GM19328 (cell line): ENCODE results near the gene APOF.
"Not testable (repeated sequence)": the region's sequence is repeated elsewhere in the genome, so short reads cannot be mapped to it uniquely, and the experiment has no call there.

Experiments used
- ATAC-seq: cut with Tn5 transposase; IDR thresholded peaks from one replicate; pipeline ENCODE4 v1.9.1; 2021; ENCODE audit warnings: mild to moderate bottlenecking, moderate library complexity; ENCODE audit not compliant: unreplicated experiment

APOF gene

DNA sequence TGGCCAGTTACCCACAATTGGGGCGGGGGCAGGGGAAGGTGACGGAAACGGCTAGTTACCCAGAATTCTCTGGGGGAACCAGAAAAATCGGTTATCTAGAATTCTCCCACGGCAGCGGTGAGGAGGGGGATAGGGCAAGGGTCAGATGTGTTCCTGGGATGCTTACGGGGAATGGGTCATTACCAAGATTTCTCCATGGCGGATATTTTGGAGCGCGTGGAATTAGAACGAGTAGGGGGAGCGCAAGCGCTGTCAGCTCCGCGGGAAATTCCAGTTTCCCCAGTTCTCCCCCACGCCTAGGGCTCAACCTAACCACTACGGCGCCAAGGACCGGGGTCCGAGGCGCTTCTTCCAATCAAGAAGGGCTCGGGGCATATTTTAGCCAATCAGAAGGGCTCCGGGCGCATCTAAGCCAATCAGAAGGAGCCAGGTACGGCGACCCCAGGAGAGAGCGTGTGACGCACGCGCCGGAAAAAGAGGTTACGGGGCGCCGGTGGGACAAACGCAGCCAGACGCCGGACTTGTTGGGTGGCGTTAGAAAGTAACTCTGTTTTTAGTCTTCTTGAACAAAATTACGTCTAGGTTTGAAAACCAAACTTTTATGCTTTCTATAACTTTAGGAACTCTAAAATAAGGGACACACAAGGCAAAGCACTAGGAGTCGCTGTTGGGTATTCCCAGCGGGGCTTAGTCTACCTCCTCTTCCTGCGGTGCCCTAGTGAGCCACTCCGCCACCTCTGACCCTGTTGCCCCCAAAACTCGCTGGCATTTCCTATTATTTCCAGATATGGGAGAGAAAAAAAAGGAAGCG, 28.8 kb downstream of the APOF start, which contains the start of gene PAN2:
Gene PAN2 (minus strand): TSS at position 322 of the 811 bp plus-strand sequence. CDS start 906 bp downstream, outside the sequence.
- peak; percentile 93 for ATAC-seq

DNA sequence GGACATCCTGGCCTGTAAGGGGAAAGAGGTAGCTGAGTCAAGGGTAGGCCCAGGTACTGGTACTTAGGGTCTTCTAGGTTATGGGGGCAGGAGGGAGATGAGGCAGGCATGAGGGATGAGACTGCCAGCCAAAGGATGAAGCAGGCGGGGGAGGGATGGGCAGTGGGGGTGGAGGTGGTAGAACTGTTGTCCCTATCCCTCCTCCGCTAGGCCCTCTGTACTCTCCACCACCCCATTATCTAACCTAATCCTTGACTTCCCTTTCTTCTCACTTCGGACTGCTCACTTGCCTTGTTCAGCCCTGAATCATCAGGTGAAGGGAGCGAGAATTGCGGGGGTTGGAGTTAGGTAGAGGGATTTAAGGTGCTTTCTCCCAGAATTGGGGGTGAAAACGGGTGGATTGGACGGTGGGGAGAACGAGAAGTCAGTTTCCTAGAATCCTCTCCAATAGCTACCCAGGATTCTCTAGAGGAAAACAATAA, 29.4 kb downstream of the APOF start:
- ATAC-seq: no peak

DNA sequence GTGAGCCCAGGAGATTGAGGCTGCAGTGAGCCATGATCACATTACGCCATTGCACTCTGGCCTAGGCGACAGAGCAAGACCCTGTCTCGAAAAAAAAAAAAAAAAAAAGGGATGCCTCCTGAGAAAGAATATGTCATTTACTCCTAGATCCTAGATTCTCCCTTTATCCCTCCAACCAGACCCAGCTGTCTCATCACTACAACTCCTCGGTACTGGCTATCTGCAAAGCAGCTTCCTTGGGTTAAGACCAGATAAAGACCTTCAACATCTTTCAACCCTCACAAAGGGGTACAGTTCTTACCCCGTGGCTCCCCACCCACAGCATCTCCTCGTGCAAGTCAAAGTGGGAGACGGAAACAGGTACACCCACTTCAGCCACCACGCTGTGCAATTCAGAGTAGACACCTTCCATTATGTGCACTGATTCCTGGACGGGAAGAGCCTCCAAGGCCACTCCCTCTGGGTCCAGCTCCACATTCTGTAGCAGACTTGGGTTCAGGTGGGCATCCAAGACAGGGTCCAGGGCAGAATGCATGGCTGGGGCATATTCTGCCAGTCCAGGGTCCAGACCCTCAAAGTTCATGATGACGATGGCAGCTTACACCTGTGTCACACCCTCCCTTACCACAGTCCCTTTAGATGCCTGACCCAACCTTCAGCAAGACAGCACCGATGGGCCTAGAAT, 30.0 kb downstream of the APOF start:
- no peak for ATAC-seq

DNA sequence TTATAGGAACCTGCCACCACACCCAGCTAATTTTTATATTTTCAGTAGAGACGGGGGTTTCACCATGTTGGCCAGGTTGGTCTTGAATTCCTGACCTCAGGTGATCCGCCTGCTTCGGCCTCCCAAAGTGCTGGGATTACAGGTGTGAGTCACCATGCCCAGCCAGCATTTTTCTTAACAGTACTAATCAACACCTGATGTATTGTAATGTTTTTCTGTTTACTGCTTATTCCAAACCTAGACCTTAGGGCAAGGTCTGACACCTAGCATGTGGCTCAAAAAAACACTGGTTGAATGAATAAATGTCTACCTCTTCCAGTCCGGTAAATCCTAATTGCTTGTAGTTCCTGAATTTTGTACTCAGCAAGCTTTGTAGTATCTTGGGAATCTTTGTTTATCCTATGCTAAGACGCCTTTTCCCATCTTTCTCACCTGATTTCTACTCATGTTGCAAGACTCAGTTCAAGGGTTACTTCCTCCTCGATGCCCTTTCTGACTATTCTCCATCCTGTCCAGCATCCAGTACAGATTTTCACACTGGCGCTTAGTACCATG, 31.6 kb downstream of the APOF start:
- ATAC-seq: no peak

DNA sequence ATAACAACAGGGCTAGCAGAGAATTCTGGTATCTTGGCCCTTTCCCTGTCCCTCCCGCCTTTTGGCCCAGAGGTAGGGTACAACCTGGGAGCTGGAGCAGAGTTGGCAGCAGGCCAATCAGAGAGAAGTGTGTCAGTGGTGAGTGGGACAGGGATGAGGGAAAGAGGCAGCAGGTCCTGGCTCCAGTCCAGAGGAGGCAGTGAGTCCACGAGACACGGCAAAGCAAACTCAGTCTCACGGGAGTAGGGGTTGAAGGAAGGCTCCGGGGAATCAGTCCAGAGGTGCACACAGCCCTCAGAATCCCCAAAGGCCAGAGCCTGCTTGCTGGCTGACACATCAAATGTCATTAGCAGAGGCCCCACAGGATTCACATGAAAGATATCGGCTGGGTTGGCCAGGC, 36.1 kb downstream of the APOF start:
- no peak for ATAC-seq

DNA sequence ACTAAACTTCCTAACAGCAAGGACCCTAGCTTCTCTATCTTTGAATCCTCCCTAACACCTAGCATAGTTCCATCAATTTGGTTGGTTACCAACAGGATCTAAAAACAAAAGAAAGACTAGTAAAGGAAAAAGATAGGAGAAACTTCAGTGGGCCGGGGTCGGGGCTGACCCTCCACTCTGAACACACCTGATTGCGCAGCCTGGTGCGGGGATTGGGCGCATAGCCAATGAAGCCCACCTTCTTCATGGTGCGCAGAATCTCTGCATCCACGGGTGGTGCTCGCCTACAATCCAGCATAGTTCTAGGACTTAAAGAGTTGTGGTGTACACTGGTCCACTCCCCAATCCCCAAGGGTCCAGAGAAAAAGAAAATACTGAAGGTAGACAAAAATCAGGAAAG, 36.5 kb downstream of the APOF start:
- ATAC-seq: no peak

DNA sequence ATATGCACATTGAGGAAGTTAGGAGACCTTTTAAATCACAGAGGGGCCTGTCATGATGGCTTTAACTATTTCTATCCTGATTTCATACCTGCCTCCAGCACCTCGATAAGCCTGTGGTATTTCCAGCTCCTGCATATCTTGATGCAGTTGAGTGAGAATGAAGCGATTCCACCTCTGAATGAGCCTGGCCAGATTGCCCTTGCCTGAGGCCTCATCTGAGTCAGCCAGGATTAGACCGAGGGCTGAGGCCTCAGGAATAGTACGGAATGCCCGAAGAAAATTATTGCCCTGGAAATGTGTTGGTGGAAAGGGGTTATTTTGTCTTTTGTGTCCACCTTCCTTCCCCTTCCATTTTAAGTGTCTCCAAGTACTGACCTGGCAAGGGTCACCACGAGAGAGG, 38.5 kb downstream of the APOF start:
- no peak for ATAC-seq

DNA sequence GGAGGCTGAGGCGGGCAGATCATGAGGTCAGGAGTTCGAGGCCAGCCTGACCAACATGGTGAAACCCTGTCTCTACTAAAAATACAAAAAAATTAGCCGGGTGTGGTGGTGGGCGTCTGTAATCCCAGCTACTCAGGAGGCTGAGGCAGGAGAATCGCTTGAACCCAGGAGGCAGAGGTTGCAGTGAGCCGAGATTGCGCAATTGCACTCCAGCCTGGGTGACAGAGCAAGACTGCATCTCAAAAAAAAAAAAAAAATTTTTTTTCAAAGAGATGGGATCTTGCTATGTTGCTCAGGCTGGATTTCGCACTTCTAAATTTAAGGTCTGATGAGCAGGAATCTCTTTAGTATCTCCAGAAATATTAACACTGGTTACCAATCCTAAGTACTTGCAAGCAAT, 41.0 kb downstream of the APOF start:
- ATAC-seq: not testable (repeated sequence)

DNA sequence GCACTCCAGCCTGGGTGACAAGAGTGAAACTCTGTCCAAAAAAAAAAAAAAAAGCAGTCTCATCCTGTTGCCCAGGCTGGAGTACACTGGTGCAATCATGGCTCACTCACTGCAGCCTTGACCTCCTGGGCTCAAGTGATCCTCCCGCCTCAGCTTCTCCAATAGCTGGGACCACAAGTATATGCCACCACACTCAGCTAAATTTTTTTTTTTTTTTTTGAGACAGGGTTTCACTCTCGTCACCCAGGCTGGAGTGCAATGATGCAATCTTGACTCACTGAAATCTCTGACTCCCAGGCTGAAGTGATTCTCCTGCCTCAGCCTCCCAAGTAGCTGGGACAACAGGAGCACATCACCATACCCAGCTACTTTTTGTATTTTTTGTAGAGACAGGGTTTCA, 41.6 kb downstream of the APOF start:
- ATAC-seq: no peak

DNA sequence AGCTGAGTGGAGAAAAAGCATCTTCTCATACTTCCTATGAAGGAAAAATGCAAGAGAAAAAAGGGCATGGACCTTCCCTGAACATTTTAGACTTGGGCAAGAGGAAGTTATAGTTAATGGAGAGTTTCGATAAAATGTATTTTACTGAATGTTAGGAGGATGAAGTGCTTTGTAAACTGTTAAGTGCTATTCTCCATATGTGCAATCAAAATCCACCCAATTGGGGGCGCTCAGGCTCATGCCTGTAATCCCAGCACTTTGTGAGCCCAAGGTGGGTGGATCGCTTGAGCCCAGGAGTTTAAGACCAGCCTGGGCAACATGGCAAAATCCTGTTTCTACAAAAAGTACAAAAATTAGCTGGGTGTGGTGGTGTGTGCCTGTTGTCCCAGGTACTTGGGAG, 45.0 kb downstream of the APOF start:
- no peak for ATAC-seq

DNA sequence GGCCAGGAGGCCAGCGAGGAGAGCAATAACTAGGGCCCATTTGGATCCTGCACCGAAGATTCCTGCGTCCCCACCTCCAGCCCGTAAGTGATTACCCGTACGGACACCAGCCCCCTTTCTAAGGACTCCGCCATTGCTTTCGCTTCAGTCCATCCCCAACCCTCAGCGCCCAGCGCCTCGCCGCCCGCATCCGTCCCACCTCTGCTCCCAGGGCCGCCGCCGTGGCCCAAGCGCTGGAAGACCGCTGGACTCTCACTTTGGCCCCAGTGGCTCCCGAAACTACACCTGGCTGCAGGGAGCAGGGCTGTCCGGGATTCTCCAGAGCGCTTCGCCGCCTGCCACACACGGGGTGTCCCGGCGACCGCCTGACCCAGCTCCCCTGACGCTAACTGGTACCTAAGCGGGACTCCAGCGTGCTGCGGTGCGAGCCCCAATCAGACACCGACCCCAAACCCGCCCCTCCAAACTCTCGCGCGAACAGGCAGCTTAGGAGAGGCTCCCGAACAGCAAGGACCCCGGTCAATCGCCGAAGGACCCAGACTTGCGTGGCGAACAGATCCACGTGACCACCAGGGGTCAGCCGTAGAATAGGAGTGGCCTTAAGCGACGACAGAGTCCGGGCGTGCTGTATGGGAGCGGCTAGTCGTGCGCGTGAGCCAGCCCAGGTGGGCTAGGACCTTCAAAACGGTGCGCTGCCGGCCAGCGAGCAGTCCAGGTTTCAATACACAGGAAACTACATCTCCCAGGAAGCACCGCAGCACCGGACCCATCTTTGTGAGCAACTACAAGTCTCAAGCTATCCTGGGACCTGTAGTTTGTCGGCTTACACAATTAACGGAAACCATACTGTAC, 46.8 kb downstream of the APOF start, which contains the start of gene CNPY2:
Gene CNPY2 (minus strand): TSS at position 367 of the 852 bp plus-strand sequence. CDS start 771 bp downstream, outside the sequence.
- ATAC-seq: peak; percentile 87

DNA sequence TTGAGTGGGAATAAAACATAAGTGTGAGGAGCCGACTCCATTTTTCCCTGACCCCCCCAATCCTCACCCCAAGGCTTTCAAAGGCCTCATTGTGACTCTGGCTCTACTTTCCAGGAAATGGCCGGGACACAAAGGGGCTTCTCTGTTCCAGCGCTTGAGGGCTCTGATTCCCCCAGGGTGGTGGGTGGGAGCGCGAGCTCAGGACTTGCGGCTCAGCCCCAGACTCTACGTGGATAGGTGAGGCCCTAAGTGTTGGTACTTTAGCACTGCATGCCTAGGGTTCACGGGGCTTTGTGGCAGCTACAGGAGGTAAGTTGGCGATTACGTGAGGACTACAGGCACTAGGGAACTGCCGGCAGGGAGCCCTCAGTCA, 47.4 kb downstream of the APOF start:
- ATAC-seq: no peak

DNA sequence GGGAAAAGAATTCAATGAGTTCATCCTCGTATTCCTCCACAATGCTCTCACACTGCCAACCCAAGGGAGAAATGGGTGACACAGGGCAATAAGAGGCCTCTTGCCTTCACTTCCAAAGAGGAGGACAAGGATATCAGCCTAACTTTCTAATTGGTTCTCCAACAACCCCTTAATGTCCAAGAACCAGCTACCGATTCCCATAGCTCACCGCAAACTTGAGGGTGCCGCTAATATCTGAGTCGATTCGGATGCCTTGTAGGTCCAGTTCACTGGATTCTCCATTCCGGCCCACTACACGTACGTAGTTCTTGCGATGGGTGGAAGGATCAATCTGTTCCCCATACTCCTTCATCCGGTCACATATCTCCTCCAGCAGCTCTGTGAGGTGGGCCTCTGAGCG, 51.7 kb downstream of the APOF start:
- ATAC-seq: no peak
